HPDE6-E6E7 (cell line): ENCODE results near the gene AHDC1.

Experiments
- DNase-seq: peaks from one replicate; pipeline ENCODE4 v3.0.0; 2011; ENCODE audit warnings: missing footprints; ENCODE audit errors: extremely low spot score

The AHDC1 gene

GRCh38 chr1:27614043-27614624 lies 10.2 kb upstream of the AHDC1 start:
- no peak for DNase-seq

DNA sequence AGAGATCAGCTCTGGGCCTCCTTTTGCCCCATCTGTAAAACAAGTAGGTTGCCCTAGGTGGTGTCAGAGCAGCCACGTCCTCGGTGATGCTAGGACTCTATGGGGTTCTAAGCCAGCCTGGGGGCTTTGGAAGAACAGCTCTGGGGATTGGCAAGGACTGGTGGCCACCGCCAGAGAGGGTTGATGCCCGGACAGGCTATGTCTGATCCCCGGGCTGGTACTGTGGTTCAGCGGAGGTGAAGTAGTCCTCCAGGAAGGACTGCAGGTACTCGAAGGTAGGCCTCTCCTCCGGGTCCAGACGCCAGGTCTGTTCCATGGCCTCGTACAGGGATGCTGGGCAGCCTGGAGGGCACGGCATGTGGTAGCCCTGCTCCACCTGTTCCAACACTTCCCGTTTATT lies 8.8 kb upstream of the AHDC1 start:
- no peak for DNase-seq

- DNase-seq: no peak
Observed at GRCh38 chr1:27611450-27611849, 7.5 kb upstream of the AHDC1 start.

- DNase-seq: no peak
Observed at GRCh38 chr1:27609618-27610240, 5.8 kb upstream of the AHDC1 start.

DNA sequence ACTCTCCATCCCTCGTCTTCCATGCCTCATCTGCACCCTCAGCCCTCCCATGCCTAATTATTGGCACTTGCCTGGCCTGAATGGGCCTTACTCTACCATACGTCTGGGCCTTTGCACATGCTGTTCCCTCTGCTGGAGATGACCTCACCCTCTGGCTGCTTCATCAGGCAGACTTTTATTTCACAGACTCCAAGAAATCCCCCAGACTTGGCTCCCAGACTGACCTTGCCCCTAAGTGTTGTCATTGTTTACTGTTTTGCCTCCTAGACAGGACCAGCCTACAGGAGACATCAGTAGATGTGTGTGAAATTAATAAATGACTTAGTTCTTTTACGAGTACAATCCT lies 5.2 kb upstream of the AHDC1 start:
- no peak for DNase-seq

DNA sequence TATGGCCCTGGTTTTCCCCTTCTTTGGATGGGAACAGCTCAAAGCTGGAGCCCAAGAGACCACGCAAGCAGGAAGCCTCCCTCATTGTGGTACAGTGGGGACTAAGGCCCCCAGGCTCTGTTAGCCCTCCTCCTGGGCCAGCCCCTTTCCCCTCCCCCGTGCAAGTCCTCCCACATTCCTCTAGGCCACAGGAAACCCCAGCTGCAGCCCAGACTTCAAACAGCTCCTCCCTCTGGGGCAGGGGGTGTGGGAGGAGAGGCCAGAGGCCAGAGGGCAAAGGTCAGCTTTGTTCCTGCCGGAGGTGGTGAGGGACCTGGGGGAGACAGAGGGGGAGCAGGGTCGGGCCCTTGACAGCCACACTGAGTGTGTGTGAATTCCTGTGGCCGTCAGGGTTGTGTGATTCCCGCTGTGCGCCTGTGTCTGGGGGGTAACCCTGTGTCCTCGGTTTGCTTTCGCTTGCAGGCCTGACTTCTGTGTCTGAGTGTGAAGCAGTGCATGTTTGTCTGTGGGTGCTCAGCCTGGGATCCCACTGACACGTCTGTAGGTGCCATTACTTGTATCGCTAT lies 3.4 kb upstream of the AHDC1 start:
- DNase-seq: no peak

- DNase-seq: no peak
Observed at GRCh38 chr1:27606708-27607238, 2.8 kb upstream of the AHDC1 start.

- DNase-seq: no peak
Observed at GRCh38 chr1:27605796-27606707, 2.1 kb upstream of the AHDC1 start.

DNA sequence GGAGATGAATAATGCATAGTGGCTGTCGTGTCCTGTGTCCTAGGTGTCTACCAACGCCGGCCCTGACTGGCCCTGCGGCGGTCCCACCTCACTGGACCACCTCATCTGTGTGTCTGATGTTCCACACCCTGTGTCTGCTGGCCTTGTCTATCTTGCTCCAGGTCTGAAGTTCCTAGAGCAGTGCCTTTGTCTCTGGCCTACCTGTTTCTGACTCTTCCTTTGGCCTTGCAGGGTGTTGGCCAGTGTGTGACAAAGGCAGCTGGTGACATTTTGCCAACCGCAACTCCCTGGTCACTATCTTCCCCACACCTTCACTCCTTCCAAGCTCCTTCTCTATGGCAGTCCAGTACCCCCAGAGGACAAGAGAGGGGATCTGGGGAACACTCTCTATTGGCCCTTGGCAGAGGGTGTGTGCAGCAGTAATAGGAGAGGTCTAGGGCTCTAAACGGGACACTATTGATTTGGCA lies 1.4 kb upstream of the AHDC1 start:
- no peak for DNase-seq

- no peak for DNase-seq
Observed at GRCh38 chr1:27604579-27605299, 795 bp upstream of the AHDC1 start.

GRCh38 chr1:27603309-27603680 lies 649 bp downstream of the AHDC1 start:
- DNase-seq: no peak

DNA sequence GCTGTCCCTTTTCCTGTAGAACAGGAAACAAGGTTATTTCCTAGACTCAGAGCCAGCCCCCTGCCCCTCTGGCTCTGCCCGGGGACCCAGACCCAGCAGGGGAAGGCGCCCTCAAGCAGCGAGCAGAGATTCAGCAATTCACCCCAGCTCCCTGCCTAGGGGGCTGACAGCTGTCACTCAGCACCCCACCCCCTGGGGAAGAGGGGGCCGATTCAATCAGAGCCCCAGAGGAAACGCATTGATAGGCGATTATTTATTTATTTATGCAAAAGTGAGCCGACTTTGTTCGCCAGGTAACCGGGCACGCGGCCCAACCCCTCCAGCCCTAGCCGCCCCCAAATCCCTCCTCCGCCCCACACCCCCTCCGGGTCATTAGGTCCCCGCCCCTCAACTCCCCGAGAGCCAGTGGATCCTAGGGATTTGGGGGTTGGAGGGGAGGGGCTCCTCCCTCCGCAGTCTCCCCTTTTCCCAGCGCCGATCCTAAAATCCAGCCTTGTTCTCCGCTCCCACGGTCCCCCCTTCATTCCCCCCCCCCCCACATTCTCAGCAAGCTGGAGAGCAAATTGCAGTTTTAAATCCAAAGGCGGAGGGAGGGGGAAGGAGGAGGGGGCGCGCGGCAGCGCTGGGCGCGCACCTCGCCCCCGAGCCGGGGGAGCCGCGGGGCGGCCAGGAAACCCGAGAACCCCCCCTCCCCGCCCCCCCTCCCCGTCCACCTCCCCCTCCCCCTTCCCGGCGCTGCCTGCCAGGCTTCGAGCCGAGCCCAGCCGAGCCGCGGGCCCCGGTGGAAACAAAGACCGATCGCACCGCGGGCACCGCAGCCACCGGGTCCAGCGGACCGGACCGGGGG lies 1.3 kb downstream of the AHDC1 start:
- no peak for DNase-seq

- no peak for DNase-seq
Observed at GRCh38 chr1:27601771-27602461, 2.0 kb downstream of the AHDC1 start.

GRCh38 chr1:27601321-27601770 lies 2.6 kb downstream of the AHDC1 start:
- DNase-seq: no peak

- DNase-seq: no peak
Observed at GRCh38 chr1:27600498-27601175, 3.3 kb downstream of the AHDC1 start.

GRCh38 chr1:27599605-27600497 lies 4.1 kb downstream of the AHDC1 start:
- DNase-seq: no peak

DNA sequence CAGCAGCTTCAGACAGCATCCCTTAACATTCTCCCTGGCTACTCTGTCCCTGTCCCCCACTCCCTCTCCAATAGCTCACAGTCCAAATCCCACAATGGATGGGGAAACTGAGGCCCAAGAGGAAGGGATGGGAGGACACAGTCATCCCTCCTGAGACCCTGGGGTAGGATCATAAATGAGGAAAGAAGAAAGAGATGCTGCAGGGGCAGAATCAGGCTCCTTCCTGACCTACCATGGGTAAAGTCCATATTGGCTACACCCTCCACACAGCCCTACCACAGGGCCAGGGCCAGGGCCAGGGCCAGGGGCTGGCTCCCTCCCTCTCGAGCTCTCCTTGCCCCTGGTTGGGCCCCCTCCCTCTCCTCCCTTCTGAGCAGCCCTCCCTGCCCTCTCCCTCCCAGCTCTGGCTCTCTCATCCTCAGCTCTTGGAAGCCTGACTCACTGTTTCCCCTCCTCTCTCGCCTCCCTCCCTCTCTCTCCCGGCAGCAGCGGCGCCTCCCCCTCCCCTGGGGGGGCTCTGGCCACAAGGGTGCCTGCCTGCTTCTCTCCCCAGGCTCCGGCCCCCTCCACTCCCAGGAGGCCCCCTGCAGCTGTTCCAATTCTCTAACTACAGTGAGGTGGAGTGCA lies 4.9 kb downstream of the AHDC1 start:
- no peak for DNase-seq

- no peak for DNase-seq
Observed at GRCh38 chr1:27598295-27598687, 5.7 kb downstream of the AHDC1 start.
